Body of pancreas (tissue), 4 donors: ENCODE data around the gene LRP1-AS.

ENCODE experiments used
- CTCF ChIP-seq, 7 experiments: fragments of 450-650 bp in 4 of 7; fragments of 200-600 bp in 3 of 7; sonication (generic) in 3 of 7; IDR thresholded peaks; one replicate each; pipeline ENCODE4 v1.5.1; 2016 to 2019; ENCODE audit warnings: antibody characterized with exemption in 7 of 7
- POLR2A ChIP-seq, 3 donors: fragments of 450-650 bp; IDR thresholded peaks; one replicate each; pipeline ENCODE4 v1.6.1; 2016; ENCODE audit warnings: antibody characterized with exemption in 3 of 3, mild to moderate bottlenecking in 2 of 3

DNA sequence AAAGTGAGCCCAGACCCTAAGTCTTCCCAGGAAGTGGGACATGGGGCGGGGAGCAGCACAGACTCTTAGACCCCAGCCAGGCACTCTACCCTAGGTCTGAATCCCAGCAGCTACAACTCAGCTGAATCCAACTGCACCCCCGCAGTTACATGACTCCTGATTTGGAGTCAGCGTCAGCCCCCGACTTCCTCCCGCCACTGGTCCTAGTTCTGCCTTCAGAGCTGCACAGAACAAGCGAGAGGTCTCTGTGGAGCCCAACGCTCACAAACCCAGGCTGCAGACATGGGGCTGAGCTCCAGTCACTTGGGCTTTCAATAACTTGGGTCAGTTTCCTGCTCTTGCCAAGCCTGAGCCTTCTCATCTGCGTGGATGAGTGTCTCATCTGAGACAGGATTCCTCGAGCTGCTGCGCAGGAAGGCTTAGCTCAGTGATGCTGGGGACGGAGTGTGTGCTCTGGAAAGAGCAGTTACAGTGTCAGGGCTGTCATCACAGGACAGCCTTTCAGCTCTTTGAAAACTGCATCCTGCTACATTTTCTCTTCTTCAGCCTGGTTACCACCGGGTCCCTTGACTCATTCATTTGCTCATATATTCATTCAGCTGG is 38.6 kb upstream of the LRP1-AS start:
- TF ChIP-seq POLR2A (IDR thresholded peaks at IDR 0.05) (no peak), CTCF (IDR thresholded peaks at IDR 0.05) (no peak)
